B cell (primary cell): ENCODE data around the gene CTSL.
A peak's percentile ranks its signal among the peaks of the same experiment; 100 is the strongest.

Source experiments
- EZH2 ChIP-seq: IDR thresholded peaks from 2 replicates; pipeline ENCODE4 v1.6.1; 2012; ENCODE audit warnings: borderline replicate concordance, low read depth, mild to moderate bottlenecking, moderate library complexity, low read length; ENCODE audit not compliant: insufficient read depth, poor library complexity, severe bottlenecking
- TF ChIP-seq, protein P1 (sequence below): fragments of 200-600 bp; IDR thresholded peaks from one replicate; pipeline ENCODE4 v1.8.0; 2022; ENCODE audit warnings: antibody characterized with exemption, mild to moderate bottlenecking

DNA sequence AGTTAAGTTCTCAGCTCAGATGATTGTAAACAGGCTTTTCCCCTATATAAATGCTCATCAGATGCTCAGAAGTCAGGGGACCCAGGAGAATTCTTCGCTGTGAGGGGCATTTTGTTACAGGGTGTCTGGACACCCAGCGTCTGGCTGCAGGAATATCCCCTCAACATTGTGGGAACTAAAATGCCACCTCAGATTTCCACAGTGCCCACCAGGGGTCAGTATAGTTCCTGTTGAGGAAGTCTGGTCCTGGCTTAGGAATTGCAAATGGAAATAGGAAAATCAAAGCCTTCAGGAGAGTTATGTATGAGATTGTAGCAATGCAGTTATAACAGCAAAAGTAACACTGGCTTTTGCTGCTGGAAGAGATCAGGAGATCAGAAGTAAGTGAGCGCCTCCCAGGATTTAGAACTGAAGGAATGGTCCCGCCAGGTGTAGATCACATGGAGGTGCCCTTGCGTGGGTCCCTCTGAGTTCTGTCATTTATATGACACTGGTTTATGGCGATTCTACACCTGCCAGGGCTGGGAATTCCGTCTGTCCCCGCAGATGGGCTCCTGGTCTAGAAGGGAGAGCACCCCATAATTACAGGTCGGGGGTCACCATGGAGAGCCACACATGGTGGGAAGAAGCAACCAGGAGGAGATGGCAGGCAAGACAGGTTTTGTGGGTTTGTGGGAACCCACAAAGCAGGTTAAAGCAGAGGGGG is 47.1 kb upstream of the CTSL start:
- TF ChIP-seq, protein P1, sequence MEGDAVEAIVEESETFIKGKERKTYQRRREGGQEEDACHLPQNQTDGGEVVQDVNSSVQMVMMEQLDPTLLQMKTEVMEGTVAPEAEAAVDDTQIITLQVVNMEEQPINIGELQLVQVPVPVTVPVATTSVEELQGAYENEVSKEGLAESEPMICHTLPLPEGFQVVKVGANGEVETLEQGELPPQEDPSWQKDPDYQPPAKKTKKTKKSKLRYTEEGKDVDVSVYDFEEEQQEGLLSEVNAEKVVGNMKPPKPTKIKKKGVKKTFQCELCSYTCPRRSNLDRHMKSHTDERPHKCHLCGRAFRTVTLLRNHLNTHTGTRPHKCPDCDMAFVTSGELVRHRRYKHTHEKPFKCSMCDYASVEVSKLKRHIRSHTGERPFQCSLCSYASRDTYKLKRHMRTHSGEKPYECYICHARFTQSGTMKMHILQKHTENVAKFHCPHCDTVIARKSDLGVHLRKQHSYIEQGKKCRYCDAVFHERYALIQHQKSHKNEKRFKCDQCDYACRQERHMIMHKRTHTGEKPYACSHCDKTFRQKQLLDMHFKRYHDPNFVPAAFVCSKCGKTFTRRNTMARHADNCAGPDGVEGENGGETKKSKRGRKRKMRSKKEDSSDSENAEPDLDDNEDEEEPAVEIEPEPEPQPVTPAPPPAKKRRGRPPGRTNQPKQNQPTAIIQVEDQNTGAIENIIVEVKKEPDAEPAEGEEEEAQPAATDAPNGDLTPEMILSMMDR, result peak; percentile 53
- no peak for TF ChIP-seq EZH2
